ENCODE data around the gene PNKD.

The PNKD gene

GRCh38 chr2:218345491-218346236 is 75.3 kb downstream of the PNKD start:
- DNase-seq, result no peak

- DNase-seq, result no peak
Measured at GRCh38 chr2:218347172-218347571, 76.9 kb downstream of the PNKD start.

GRCh38 chr2:218354045-218354444 is 83.7 kb downstream of the PNKD start:
- no peak for DNase-seq

GRCh38 chr2:218354850-218355443 is 84.6 kb downstream of the PNKD start:
- no peak for DNase-seq

GRCh38 chr2:218357236-218358177 is 87.2 kb downstream of the PNKD start:
- DNase-seq, result no peak

- DNase-seq, result no peak
Measured at GRCh38 chr2:218360453-218360852, 90.1 kb downstream of the PNKD start.

- no peak for DNase-seq
Measured at GRCh38 chr2:218362606-218363005, 92.3 kb downstream of the PNKD start.

- DNase-seq, result no peak
Measured at GRCh38 chr2:218363736-218364135, 93.4 kb downstream of the PNKD start.

GRCh38 chr2:218364196-218364595 is 93.9 kb downstream of the PNKD start:
- no peak for DNase-seq

GRCh38 chr2:218366621-218367414 is 96.5 kb downstream of the PNKD start:
- DNase-seq, result no peak

- no peak for DNase-seq
Measured at GRCh38 chr2:218367415-218368149, 97.3 kb downstream of the PNKD start.

GRCh38 chr2:218368150-218368528 is 97.8 kb downstream of the PNKD start:
- no peak for DNase-seq

GRCh38 chr2:218368621-218369153 is 98.4 kb downstream of the PNKD start:
- DNase-seq, result no peak

- DNase-seq, result peak; percentile 10
Measured at GRCh38 chr2:218369330-218369729, 99.0 kb downstream of the PNKD start.

GRCh38 chr2:218370410-218371063 is 100.2 kb downstream of the PNKD start:
- DNase-seq, result no peak

- no peak for DNase-seq
Measured at GRCh38 chr2:218371983-218372350, 101.6 kb downstream of the PNKD start.

- no peak for DNase-seq
Measured at GRCh38 chr2:218374795-218375194, 104.5 kb downstream of the PNKD start.

GRCh38 chr2:218375212-218375611 is 104.9 kb downstream of the PNKD start:
- DNase-seq, result no peak

GRCh38 chr2:218378053-218378452 is 107.7 kb downstream of the PNKD start:
- DNase-seq, result no peak

- no peak for DNase-seq
Measured at GRCh38 chr2:218381916-218382366, 111.6 kb downstream of the PNKD start, which contains the start of gene SLC11A1. Gene SLC11A1, plus strand, starts transcription at chr2:218382273. Its CDS starts 96 bp downstream, at chr2:218382369.

- no peak for DNase-seq
Measured at GRCh38 chr2:218382785-218383184, 112.5 kb downstream of the PNKD start.

Data from NCI-H1105 treated with DMSO at 0.1 percent for 48 hours (cell line).